ENCODE results near the gene VPS16.

DNA sequence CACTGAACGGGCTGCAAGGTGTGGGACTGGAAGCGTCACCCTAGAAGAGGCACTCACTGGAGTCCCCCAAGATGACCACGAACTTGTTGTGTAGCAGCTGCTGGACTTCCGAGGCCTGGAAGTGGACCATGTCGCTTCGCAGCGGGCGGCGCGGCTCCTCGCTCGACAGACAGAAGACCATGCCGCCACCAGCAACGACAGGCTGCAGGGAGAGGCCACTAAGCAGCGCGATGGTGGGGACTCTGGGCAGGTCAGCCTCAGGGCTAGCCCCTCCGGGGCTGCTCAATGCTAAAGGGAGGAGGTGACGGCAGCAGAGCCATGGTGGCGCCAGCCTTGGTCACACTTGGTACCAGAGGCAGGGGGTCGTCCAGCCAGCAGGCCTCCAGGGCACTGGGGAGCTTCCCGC is 810 bp upstream of the VPS16 start:
- no peak for TF ChIP-seq EZH2phosphoT487 (IDR thresholded peaks at IDR 0.05; ENCODE audit: borderline replicate concordance, low read length)
- TF ChIP-seq, protein P1, sequence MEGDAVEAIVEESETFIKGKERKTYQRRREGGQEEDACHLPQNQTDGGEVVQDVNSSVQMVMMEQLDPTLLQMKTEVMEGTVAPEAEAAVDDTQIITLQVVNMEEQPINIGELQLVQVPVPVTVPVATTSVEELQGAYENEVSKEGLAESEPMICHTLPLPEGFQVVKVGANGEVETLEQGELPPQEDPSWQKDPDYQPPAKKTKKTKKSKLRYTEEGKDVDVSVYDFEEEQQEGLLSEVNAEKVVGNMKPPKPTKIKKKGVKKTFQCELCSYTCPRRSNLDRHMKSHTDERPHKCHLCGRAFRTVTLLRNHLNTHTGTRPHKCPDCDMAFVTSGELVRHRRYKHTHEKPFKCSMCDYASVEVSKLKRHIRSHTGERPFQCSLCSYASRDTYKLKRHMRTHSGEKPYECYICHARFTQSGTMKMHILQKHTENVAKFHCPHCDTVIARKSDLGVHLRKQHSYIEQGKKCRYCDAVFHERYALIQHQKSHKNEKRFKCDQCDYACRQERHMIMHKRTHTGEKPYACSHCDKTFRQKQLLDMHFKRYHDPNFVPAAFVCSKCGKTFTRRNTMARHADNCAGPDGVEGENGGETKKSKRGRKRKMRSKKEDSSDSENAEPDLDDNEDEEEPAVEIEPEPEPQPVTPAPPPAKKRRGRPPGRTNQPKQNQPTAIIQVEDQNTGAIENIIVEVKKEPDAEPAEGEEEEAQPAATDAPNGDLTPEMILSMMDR (conservative IDR thresholded peaks at IDR 0.05; ENCODE audit: low read depth, low read length): no peak
- TF ChIP-seq EZH2 (IDR thresholded peaks at IDR 0.05; ENCODE audit: low read length, unreplicated experiment): no peak

Measured in PC-3 (cell line).